Keratinocyte (primary cell): Measurements from ENCODE around the gene AP3B1. TPM values are rescaled to one million over a fixed set of nuclear protein-coding genes. Genes with fewer than 3 reads are reported as not detected.

Experiments
- DNase-seq: peaks from one replicate; pipeline ENCODE4 v3.0.0-alpha.2; 2011; ENCODE audit warnings: low read depth, missing footprints, low spot score
- FAIRE-seq: peaks from 2 replicates; lab custom pipeline; 2011; peaks lifted over from hg19 to GRCh38; lab: Jason Lieb, UNC
- H2AFZ ChIP-seq: 2 replicates; pipeline ENCODE4 v1.6.0; 2012; ENCODE audit warnings: low read length, control low read depth, inconsistent platforms; ENCODE audit not compliant: control insufficient read depth
- H3K27ac ChIP-seq: 2 replicates; pipeline ENCODE4 v1.5.1; 2011; ENCODE audit warnings: low read length; ENCODE audit not compliant: control insufficient read depth, insufficient read depth
- H3K27me3 ChIP-seq: 3 replicates; pipeline ENCODE4 v1.6.0; 2011; ENCODE audit warnings: low read length; ENCODE audit not compliant: control insufficient read depth, insufficient read depth; ENCODE audit errors: extremely low read depth
- H3K36me3 ChIP-seq, 2 experiments: 2 replicates in 1 of 2; 3 replicates in 1 of 2; pipeline ENCODE4 v1.5.1; 2011; ENCODE audit warnings: low read length in 2 of 2, mild to moderate bottlenecking in 1 of 2; ENCODE audit not compliant: control insufficient read depth in 2 of 2, insufficient read depth in 2 of 2; ENCODE audit errors: extremely low read depth in 1 of 2
- H3K4me1 ChIP-seq: 3 replicates; pipeline ENCODE4 v1.5.1; 2011; ENCODE audit warnings: low read length; ENCODE audit not compliant: control insufficient read depth, insufficient read depth; ENCODE audit errors: extremely low read depth
- H3K4me2 ChIP-seq: 3 replicates; pipeline ENCODE4 v1.6.0; 2011; ENCODE audit warnings: low read depth, low read length; ENCODE audit not compliant: control insufficient read depth, insufficient read depth; ENCODE audit errors: extremely low read depth
- H3K4me3 ChIP-seq, 3 experiments: fragments of 200-600 bp in 1 of 3; sonication (generic) in 1 of 3; 2 replicates in 2 of 3; 3 replicates in 1 of 3; pipeline ENCODE4 v1.5.1; 2011 to 2016; ENCODE audit warnings: low read length in 3 of 3, mild to moderate bottlenecking in 3 of 3, control low read depth in 2 of 3, inconsistent platforms in 1 of 3, low read depth in 1 of 3, mixed read lengths in 1 of 3, mixed run types in 1 of 3, moderate library complexity in 1 of 3; ENCODE audit not compliant: control insufficient read depth in 2 of 3, insufficient read depth in 2 of 3; ENCODE audit errors: extremely low read depth in 1 of 3
- H3K79me2 ChIP-seq: 2 replicates; pipeline ENCODE4 v1.6.0; 2012; ENCODE audit warnings: low read length; ENCODE audit not compliant: control insufficient read depth, insufficient read depth
- H3K9ac ChIP-seq: 3 replicates; pipeline ENCODE4 v1.6.0; 2011; ENCODE audit warnings: low read length; ENCODE audit not compliant: control insufficient read depth, insufficient read depth; ENCODE audit errors: extremely low read depth
- H3K9me1 ChIP-seq: 3 replicates; pipeline ENCODE4 v1.6.0; 2011; ENCODE audit warnings: low read length; ENCODE audit not compliant: control insufficient read depth, insufficient read depth; ENCODE audit errors: extremely low read depth
- H3K9me3 ChIP-seq: 2 replicates; pipeline ENCODE4 v1.5.1; 2012; ENCODE audit warnings: low read depth, low read length; ENCODE audit not compliant: control insufficient read depth
- H4K20me1 ChIP-seq: 3 replicates; pipeline ENCODE4 v1.6.0; 2011; ENCODE audit warnings: low read length; ENCODE audit not compliant: control insufficient read depth, insufficient read depth; ENCODE audit errors: extremely low read depth
- CTCF ChIP-seq, 3 experiments: IDR thresholded peaks in 1 of 3; conservative IDR thresholded peaks in 1 of 3; optimal IDR thresholded peaks in 1 of 3; 2 replicates in 2 of 3; 3 replicates in 1 of 3; pipeline versions ENCODE3 to v1.5.1; 2011; ENCODE audit warnings: low read length in 3 of 3, mild to moderate bottlenecking in 3 of 3, moderate library complexity in 2 of 3, control low read depth in 1 of 3, inconsistent platforms in 1 of 3; ENCODE audit not compliant: insufficient read depth in 2 of 3; ENCODE audit errors: extremely low read depth in 1 of 3
- EZH2 ChIP-seq: IDR thresholded peaks from one replicate; pipeline ENCODE4 v1.6.1; 2012; ENCODE audit warnings: inconsistent platforms, mild to moderate bottlenecking, low read length, moderate library complexity
- dilution Hi-C: fragments of 300-500 bp; cut with MboI; formaldehyde crosslinking; loops from one replicate; pipeline ENCODE4 v1.7.0; 2020; ENCODE audit warnings: low sequenced_read_pairs; ENCODE audit not compliant: extremely low pct_ligation_motif_present
- polyA plus RNA-seq, 5 experiments: library from polyadenylated mRNA; depleted of rRNA in 3 of 5; stranded (reverse) in 3 of 5; stranded (forward) in 1 of 5; unstranded in 1 of 5; fragments of >200 nt; gene quantifications; 1 replicate in 1 of 5; 2 replicates in 3 of 5; 3 replicates in 1 of 5; pipeline versions ENCODE4 v1.2.1 to v1.2.3, GENCODE V29; 2011 to 2012; ENCODE audit warnings: missing spikeins in 2 of 5, low read depth in 1 of 5, low replicate concordance in 1 of 5

The AP3B1 gene
- polyA plus RNA-seq, 1 donor (not counting 4 experiments of a cell fraction or from before 2014, with no cell fraction given), result 65.1 TPM

GRCh38 chr5:78260771-78261170 is 33.7 kb downstream of the AP3B1 start:
- FAIRE-seq (peak; percentile 95), DNase-seq (peak; percentile 59)
- Histone ChIP-seq H3K9ac (no peak overlapping the region), H3K27me3 (no peaks in the 10 kb centered on the region), H4K20me1 (no peaks in the 10 kb centered on the region), H3K27ac (peak overlapping the region; percentile 12), H3K9me3 (no peaks in the 10 kb centered on the region), H2AFZ (no peak overlapping the region), H3K79me2 (peaks cover 32% of the 10 kb centered on the region), H3K36me3 (peaks cover 4 to 6% of the 10 kb centered on the region in 2 experiments), H3K4me1 (peaks cover 15% of the 10 kb centered on the region), H3K4me2 (peak overlapping the region; percentile 6), H3K4me3 (no peak overlapping the region), H3K9me1 (no peaks in the 10 kb centered on the region)
- TF ChIP-seq CTCF (optimal IDR thresholded peaks at IDR 0.05 in 1 of 3, IDR thresholded peaks at IDR 0.05 in 1 of 3, conservative IDR thresholded peaks at IDR 0.05 in 1 of 3; ENCODE audit: extremely low read depth in 1 of 3, insufficient read depth in 2 of 3, low read length in 3 of 3) (no peak), EZH2 (no peak)
- dilution Hi-C loops, result no loop called here

GRCh38 chr5:78253201-78253600 is 41.3 kb downstream of the AP3B1 start:
- Histone ChIP-seq H2AFZ (no peak overlapping the region), H4K20me1 (no peaks in the 10 kb centered on the region), H3K9ac (no peak overlapping the region), H3K27me3 (no peaks in the 10 kb centered on the region), H3K27ac (no peak overlapping the region), H3K4me1 (no peaks in the 10 kb centered on the region), H3K4me2 (no peak overlapping the region), H3K9me1 (no peaks in the 10 kb centered on the region), H3K9me3 (no peaks in the 10 kb centered on the region), H3K4me3 (no peak overlapping the region), H3K36me3 (no peaks in the 10 kb centered on the region), H3K79me2 (peaks cover 51% of the 10 kb centered on the region)
- dilution Hi-C loops, result no loop called here
- TF ChIP-seq EZH2 (no peak), CTCF (optimal IDR thresholded peaks at IDR 0.05 in 1 of 3, IDR thresholded peaks at IDR 0.05 in 1 of 3, conservative IDR thresholded peaks at IDR 0.05 in 1 of 3; ENCODE audit: extremely low read depth in 1 of 3, insufficient read depth in 2 of 3, low read length in 3 of 3) (no peak)
- FAIRE-seq (no peak), DNase-seq (no peak)
